Measurements from ENCODE around the gene EPB41.
"Not testable (repeated sequence)": the region's sequence is repeated elsewhere in the genome, so short reads cannot be mapped to it uniquely, and the experiment has no call there.

The EPB41 gene

DNA sequence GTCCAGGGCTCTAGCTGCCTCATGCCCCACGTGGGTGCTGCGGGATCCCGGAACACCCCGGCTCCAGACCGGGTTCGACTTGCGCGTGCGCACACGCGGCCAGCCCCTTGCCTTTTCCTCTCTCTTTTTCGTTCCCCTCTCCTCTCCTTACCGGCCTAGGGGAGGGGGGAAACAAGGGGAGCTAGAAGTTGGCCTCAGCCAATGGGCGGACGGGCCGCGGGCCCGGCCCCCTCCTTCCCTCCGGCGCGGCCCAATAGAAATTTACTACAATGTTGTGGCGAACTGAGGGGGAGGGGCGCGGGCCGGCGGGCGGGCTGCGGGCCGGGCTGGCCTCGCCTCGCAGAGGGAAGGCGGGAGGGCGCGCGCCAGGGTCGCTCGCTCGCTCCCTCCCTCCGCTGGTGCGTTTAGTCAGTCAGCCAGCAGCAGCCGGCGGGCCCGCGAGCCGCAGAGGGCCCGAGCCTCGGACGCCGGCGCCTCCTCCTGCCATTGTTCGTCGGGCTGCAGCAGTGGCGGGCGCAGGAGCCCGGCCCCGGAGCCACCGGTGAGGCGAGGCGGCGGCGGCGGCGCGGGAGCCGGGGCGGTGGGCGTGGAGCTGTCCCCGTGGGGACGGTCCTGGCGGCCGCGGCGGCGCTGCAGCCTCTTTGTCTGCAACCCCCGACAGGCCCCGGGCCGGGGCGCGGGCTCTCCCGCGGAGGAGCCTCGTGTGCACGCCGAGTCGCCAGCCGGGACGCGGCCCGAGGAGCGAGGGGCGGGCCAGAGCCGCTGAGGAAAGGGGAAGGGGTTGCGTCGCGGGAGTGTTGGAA, at the start of gene EPB41:
EPB41 (plus strand) TSS at position 342 of the 803 bp plus-strand sequence. CDS start 72,869 bp downstream, outside the sequence.
- ATAC-seq (peak; percentile 94), DNase-seq (peak; percentile 95)

DNA sequence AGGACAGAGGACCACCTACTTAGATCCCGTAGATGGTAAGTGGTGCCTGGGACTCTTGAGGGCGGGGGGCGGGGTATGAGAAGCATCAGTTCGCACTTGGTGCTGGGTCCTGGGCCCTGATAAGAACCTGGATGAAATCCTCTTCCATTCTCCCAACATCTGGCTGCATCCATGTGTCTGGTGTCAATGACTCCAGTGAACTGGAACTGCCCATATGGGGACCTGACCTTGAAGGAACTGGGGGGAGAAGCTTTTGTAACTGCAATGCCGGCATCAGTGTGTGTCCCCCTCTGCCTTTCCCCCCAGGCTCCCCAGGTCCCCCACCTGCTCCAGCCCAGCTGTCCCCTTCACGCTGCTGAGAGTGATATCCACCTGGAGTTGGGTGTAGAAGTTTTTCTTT, 49.7 kb upstream of the EPB41 start:
- DNase-seq (no peak), ATAC-seq (no peak)

DNA sequence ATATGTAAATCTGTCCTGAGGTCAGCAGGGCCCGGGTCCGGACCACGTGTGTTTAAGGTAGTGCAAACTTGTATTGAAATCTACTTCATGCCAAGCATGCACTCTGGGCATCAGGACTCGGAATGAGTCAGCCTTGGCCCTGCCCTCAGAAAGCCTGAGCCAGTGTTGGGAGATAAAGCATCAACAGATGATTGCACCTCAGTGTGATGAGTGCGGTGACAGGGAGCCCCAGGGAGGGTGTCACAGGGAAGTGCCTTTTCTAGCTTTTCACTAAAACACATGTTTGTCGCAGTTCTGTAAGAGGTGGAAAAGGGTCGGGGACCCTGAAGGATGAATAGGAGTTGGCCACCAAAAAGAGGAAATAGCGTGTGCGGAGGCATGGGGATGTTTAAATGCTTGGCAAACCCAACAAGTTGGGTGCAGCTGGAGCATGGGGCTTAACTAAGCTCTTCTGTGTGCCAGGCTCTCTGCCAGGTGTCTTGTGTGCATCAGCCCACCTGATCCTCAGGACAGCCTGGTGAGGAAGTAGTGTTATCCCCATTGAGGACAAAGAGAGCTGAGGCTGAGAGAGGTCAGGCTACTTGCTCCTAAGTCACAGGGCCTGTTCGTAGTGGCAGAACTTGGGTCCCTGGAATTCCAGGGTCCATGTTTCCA, 48.2 kb upstream of the EPB41 start:
- ATAC-seq (no peak), DNase-seq (no peak)

DNA sequence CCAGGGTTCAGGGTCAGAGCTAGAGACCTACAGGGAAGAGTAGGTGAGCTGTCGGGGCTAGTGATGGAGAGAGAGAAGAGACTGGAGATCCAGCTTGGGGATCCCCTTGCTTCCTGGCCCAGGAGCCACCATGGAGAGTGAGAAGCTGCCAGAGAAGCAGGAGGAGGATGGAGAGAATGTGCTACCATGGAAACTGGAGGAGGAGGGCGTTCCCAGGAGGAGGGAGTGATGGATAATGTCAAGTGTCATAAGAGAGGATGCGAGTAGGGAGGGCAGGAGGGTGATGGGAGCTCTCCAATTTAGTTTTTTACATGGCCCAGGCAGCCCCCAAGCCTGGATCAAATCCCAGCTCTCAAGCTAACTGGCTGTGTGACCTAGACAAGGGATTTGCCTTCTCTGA, 46.5 kb upstream of the EPB41 start:
- ATAC-seq (no peak), DNase-seq (no peak)

DNA sequence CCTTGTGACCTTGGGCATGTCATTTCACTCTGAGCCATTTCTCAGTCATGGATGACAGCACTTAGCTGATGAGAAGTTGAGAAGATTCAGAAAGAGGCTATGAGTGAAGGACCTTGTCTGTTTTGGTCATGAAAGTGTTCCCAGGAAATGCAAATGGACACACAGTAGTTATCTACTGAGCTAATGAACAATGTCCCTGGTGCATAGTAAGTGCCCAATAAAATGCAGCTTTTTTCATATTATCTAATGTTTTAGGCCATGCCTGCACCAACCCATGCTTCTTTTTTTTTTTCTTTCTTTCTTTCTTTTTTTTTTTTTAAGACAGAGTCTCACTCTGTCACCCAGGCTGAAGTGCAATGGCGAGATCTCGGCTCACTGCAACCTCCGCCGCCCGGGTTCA, 44.4 kb upstream of the EPB41 start:
- no peak for DNase-seq

DNA sequence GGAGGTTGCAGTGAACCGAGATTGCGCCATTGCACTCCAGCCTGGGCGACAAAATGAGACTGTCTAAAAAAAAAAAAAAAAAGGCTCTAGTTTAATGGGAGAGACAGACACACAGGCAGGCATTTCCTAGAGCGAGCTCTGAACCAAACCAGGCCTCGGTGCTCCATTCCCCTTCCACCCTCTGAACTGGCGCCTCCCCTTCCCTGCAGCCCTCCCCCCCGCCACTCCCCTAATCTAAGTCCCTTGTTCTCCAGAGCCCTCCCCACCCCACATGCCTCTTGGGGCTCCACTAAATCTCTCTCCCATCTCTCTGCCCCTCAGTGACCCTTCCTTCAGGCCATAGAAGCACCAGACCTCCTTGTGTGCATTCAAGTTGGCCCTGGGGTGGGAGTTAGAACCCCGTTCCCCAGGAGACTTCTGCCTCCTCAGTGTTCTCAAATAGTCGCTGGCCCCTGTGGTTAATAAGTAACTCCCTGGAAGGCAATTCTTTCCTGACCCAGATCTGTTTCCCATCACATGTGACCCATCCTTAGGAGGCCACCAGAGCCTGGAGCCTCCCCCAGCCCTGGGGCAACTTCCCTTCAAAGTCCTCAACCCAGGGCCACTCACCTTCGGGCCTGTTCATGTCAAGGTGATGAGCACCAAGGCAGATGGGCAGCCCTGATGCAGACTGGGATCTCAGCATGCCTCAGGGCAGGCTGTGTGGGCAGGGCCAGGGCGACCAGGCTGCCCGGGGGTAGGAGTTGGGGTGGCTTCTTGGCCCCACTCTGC, 42.6 kb upstream of the EPB41 start:
- DNase-seq (no peak), ATAC-seq (no peak)

More for the DNA sequence above, 44.4 kb upstream of the EPB41 start:
- ATAC-seq: no peak

DNA sequence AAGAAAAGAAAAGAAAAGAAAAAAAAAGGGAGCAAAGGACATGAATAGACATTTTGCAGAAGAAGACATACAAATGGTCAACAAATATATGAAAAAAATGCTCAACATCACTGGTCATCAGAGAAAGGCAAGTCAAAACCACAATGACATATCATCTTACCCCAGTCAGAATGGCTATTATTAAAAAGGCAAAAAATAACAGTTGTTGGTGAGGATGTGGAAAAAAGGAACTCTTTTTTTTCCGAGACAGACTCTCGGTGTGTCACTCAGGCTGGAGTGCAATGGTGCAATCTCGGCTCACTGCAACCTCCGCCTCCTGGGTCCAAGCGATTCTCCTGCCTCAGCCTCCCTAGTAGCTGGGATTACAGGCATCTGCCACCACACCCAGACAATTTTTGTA, 39.2 kb upstream of the EPB41 start:
- ATAC-seq, DNase-seq: not testable (repeated sequence)

DNA sequence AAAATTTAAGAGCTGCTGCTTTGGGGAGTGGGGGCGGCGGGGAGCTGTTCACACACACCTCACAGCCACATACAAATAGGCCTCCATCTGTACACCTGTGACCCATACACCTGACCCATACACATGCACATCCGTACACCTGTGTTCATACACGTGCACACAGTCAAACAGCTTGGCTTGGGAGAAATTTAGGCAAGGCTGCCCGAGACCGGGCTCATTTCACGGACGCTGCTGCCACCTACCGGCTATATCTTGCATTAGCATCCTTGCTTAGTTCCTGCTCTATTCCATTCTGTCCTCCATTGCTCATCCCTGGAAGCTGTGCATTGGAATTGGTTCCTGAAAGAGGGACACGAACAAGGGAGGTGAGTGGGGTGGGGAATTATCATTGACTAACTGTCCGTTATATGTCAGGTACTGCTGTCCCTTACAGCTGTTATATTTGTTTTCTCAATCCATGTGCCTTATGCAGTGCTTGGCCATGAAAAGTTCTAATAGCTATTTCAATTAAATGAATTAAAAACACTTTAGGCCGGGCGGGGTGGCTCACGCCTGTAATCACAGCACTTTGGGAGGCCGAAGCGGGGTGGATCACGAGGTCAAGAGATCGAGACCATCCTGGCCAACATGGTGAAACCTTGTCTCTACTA, 37.1 kb upstream of the EPB41 start:
- DNase-seq (peak; percentile 80), ATAC-seq (peak; percentile 72)

DNA sequence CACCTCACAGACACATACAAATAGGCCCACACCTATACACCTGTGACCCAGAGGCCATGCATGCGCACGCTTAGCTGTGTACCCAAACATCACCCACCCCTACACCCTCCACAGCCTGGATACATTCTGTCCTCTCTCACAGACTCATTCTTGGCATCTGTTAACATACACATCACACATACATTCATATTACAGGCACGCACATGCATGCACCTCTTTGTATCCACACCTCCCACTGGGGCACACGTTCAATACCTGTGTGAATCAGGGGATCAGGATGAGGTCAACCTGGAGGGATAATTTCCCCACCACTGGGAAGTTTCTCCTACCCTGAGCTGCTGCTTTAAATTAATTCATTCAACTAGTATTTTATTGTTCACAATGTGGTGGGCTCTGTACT, 35.6 kb upstream of the EPB41 start:
- ATAC-seq (no peak), DNase-seq (no peak)

DNA sequence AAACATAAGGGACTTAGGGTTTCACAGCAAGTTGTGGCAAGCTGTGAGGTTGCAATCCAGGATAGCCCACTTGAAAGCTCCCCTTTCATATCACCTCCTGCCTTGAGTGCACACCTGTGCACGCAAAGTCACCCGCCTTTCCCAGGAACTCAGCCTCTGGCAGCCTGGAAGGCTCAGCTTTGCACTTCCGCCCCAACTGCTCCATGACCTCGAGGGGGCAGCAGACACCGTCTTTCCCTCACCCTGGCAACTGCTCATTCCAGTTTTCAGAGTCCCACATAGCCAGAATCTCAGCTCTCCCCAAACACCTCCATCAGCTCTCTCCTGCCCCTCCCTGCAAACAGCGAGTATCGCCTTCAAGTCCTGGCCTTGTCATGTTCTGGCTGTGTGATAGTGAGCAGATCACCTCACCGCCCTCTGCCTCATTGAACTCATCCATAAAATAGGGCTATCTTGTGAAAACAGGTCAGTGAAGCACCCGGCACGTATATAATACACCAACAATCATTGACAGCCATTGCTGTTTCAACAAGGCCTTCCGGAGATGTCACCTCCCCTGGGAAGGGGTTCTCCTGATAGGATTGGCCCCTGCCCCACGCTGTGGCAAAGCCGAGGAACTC, 32.2 kb upstream of the EPB41 start:
- DNase-seq (peak; percentile 84), ATAC-seq (peak; percentile 35)

DNA sequence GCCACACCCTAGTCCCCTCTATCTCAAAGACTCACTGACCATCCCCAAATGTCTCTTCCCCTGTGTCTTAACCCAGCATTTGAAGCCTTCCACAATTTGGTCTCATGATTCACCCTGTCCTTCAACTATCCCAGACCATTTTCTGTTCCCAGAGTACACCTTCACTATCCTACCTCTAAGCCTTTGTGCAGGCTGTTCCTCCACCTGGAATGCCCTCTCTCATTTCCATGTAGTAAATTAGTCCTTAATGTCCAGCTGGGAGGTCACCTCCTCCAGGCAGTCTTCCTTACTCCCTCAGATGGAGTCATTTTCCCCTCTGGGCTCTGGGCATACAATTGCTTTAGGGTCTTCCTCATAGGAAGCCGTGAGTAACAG, 31.1 kb upstream of the EPB41 start:
- no peak for ATAC-seq
- no peak for DNase-seq

DNA sequence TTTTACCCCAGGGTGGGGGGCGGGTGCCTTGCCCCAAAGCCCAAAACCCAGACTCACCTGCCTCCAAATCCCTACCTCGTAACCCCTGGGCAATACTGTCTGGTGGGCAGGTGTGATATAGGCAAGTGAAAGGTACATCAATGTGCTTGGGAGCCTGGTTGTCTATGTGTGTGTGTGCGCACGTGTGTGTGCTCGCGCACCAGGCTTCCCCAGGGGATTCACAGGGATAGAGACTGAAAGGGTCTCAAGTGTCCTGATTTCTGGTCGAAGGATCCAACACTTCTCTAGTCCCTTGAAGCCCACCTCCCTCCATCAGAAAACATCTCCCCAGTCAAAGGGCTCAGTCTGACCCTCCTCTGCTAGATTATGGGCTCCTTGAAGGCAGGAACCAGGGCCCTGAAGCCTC, 28.9 kb upstream of the EPB41 start:
- no peak for ATAC-seq
- DNase-seq: no peak

DNA sequence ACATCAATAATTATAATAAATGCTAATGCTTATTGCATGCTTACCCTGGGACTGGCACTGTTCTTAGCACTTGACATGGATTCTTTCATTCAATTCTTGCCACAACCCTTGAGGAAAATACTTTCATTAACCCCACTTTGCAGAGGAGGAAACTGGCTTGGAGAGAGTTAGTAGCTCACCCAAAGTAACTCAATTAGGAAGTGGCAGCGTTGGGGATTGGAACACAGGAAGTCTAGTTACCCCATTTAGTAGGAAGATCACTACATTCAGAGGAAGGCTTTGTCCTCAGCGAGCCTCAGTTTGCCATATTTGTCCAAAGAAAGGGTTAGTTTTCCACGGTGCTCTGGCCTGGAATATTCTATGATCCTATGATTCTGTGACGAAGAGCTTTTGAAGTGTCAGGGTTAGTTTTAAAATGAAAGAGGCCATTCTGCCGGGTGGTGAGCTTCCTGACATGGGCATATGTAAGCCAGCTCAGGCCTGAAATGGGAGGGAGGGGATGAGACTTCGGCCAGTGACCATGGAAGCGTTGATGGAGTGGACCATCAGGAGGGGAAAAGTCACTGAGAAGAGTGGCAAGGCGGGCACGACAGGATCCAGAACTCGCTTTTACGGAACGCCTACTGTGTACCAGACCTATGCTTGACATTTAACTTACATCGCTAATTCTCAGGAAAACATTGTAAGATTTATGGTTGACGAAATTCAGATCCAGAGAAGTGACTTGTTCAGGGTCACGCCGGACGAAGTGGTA, 28.2 kb upstream of the EPB41 start:
- no peak for DNase-seq
- ATAC-seq: no peak

DNA sequence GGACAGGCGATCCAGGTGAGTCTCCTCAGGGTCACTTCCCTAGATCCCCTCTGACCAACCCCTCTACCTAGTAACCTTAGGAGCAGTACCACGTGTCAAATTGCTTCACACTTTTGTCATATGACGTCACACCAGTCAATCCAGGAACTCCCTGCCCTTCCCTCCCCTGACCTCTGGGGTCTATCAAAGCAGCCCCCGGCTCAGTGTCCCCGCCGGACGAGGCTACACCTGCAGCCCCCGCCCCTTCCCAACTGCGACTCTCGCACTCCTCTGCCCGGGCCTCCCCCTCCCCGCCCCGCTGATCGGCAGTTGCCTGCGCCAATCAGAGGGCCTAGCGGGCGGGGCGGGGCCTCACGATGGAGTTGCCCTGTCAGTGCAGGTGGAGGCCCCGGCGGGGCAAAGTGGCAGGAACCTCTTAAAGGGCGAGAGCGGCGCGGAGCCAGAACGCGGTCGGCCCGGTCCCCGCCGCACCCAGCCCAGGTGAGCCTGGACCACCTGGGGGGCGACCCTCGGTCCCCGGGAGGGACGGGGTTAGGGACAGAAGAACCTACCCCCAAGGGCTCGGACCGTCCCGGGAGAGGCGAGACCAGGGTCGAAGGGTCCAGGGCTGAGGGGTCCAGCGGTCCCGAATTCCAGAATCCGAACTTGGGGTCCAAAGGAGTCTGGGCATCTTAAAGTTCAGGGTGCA, 27.5 kb upstream of the EPB41 start:
- ATAC-seq (peak; percentile 73), DNase-seq (peak; percentile 93)

DNA sequence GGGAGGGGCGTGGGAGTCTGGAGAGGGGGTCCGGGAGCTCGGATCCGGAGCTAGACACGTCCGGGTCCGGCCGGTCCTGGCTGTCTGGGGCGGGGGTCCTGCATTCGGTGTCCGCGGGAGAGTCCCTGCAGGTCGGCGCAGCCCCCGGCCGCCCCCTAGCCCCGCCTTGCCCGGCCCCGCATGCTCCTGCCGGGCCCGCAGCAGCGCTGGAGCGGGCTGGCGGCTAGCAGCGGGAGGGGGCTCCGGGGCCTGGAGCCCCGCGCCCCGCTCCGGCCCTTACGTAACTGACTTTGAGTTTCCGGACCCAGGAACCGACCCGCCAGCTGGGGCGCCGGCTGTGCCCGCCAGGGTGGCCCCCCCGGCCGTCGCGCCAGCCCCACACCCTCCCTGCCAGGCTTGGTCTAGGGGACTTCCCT, 26.9 kb upstream of the EPB41 start:
- DNase-seq (peak; percentile 53), ATAC-seq (no peak)

DNA sequence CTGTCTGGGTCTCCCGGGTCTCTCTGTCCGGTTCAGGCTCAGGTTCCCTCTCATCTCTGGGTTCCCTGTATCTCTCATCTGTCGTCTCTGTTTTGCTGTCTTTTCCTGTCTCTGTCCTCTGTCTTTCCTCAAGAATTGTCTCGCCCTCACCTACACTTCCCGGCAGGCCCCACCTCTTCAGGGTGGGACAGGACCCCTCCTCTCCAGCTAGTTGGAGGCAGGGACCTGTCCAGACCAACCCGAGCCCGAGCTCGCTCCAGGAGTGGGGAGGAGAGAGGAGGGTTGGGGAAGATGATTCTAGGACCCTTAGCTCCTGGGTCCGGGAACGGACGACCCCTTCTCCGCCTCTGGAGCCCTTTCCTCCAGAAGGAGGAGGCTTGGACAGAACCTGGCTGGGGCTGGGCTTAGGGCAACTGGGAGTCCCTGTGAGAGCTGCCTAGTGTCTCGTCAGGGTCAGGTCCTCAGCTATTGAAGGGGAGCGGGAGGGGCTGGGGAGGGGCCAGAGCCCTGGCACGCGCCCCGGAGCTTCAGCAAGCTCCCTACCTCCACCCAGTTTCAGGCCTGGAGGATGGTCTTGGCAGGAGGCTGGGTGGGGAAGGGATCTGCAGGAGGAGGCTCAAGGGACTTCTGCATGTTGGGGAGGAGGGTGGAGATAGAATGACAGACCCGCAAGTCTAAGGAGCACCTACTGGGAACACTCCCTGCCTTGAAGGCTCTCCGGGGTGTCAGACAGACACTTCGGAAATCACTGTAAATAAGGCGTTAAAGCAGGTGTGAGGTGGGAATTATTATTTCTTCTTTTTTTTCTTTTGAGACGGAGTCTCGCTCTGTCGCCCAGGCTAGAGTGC, 26.3 kb upstream of the EPB41 start:
- DNase-seq: no peak

DNA sequence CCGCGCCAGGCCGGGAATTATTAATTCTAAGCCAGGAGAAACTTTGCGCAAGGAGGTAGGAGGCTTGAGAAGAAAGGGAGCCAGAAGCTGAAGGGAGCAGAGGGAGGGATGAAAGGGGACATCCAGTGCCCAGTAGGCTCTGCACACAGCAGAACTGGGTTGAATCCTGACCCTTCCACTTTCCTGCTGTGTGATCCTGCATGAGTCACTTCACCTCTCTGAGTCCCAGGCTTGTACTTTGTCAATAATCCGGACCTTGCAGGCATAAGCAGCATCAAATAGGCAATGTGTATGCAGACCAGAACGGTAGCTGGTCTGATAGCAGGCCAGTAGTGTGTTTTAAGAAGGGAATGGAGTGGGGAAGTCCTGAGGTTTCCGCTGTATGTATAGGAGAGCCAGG, 25.5 kb upstream of the EPB41 start:
- DNase-seq: no peak
- ATAC-seq: no peak

More for the DNA sequence above, 26.3 kb upstream of the EPB41 start:
- no peak for ATAC-seq

DNA sequence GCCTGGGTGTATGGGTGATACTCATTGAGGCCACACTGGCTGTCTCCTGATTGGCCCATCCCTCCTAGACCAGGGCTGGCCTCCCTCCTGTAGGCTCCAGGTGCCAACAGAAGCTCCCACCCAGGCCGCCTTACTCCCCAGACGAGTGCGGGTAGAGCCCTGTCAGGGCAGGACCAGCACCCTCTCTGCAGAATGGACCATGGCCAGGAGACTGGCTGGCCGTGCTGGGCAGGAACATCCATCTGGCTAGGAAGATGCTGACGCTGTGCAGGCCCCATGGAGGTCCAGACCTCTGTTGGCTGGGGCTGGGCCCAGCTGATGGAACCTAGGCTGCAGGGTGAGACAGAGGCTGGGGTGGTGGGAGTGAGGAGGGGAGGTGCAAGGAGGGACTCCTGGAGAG, 25.0 kb upstream of the EPB41 start:
- DNase-seq (no peak), ATAC-seq (no peak)

DNA sequence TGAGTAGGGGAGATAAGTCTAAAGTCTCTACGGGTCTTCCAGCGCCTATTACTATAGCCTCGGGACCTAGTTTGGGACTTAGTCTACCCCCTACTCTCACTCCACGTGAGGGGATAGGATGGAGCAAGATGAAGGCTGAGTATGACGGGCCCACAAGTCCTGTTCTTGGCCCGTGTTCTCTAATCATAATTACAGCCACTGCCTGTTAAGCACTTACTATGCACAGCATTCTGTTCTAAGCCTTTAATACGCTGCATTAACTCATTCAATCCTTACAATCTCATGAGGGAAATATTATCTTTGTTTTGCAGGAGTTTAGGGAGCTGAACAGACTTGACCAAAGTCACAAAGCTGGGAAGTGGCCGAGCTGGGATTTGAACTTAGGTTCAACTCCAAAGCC, 23.9 kb upstream of the EPB41 start:
- ATAC-seq: no peak
- no peak for DNase-seq

DNA sequence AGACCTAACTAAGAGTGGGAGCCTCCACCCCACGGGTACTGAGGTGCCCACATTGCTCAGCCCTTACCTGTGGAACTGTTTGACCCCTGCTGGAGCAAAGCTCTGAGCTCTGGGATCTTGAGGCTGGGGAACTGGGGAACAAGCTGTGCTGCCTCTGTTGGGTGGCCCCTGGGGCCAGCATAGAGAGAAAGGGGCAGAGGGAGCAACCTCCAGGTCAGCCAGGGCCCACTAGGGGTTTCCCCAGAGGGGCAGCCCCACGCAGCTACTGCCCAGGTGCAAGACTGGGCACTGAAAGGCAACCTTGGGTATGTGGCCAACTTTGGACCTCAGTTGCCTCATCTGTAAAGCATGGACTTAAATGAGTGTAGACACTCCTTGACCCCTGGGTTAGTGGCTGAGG, 23.5 kb upstream of the EPB41 start:
- DNase-seq (no peak), ATAC-seq (no peak)

Measured in stimulated activated naive CD8-positive, alpha-beta T cell treated with anti-CD3 and anti-CD28 coated beads, Interleukin-15, Interleukin-2, amounts not matched to agents 100 U/mL and 50 U/mL, for 24 hours (primary cell).